Activated naive CD4-positive, alpha-beta T cell treated with anti-CD3 and anti-CD28 coated beads for 36 hours (primary cell): ENCODE measurements around the gene C16orf74. TPM values are rescaled to one million over a fixed set of nuclear protein-coding genes. Genes with fewer than 3 reads are reported as not detected.

Experiments
- CTCF ChIA-PET: fragments of 350-600 bp; sonication (Branson Sonifier 250); formaldehyde crosslinking; loops from one replicate; lab custom pipeline; 2021; ENCODE audit warnings: antibody characterized with exemption; lab: Charles Lee
- DNase-seq: peaks from one replicate; pipeline ENCODE4 v3.0.0-alpha.2; 2020
- H3K27ac Mint-ChIP-seq: one replicate; pipeline ENCODE4 v1.8.0; 2021; ENCODE audit warnings: mild to moderate bottlenecking, mixed read lengths
- H3K27me3 Mint-ChIP-seq: one replicate; pipeline ENCODE4 v1.8.0; 2021; ENCODE audit warnings: low read depth, mixed read lengths
- H3K36me3 Mint-ChIP-seq: one replicate; pipeline ENCODE4 v1.8.0; 2021; ENCODE audit warnings: low read depth, mixed read lengths
- H3K4me1 Mint-ChIP-seq: one replicate; pipeline ENCODE4 v1.8.0; 2021; ENCODE audit warnings: low read depth, mixed read lengths
- H3K4me3 Mint-ChIP-seq: one replicate; pipeline ENCODE4 v1.8.0; 2021; ENCODE audit warnings: mild to moderate bottlenecking, moderate library complexity, mixed read lengths
- H3K9me3 Mint-ChIP-seq: one replicate; pipeline ENCODE4 v1.8.0; 2021; ENCODE audit warnings: mixed read lengths
- intact Hi-C: fragments of 100-400 bp; cut with micrococcal nuclease; formaldehyde crosslinking; loops from one replicate; pipeline ENCODE4 v1.15.1; 2023
- total RNA-seq, 2 experiments: library from RNA; stranded (reverse); gene quantifications; one replicate each; pipeline ENCODE4 v1.2.3, GENCODE V29; 2021

C16orf74 gene
- total RNA-seq, 2 experiments from 2014 or later: 0.50 to 0.64 TPM

GRCh38 chr16:85734311-85735017 is 16.4 kb downstream of the C16orf74 start:
- Mint-ChIP-seq H3K27ac (no peak overlapping the region), H3K4me3 (no peak overlapping the region)

GRCh38 chr16:85733839-85734170 is 17.1 kb downstream of the C16orf74 start:
- Mint-ChIP-seq H3K4me3 (no peak overlapping the region), H3K36me3 (peaks cover 3% of the 10 kb centered on the region), H3K27ac (no peak overlapping the region), H3K27me3 (no peaks in the 10 kb centered on the region), H3K4me1 (peaks cover 26% of the 10 kb centered on the region), H3K9me3 (no peaks in the 10 kb centered on the region)
- intact Hi-C loops: loop anchor here (2.0 kb wide), 1 partner anchor 65 kb away; the partner anchor contains the start of genes COX4I1 and EMC8
- CTCF ChIA-PET: no interaction called here
- DNase-seq: no peak

More at GRCh38 chr16:85734311-85735017, 16.4 kb downstream of the C16orf74 start:
- DNase-seq: no peak
- H3K9me3 Mint-ChIP-seq: no peaks in the 10 kb centered on the region
- H3K4me1 Mint-ChIP-seq: peaks cover 26% of the 10 kb centered on the region
- CTCF ChIA-PET: no interaction called here
- no peaks in the 10 kb centered on the region for H3K27me3 Mint-ChIP-seq
- intact Hi-C loops: loop anchor here (2.0 kb wide), 1 partner anchor 64 kb away; the partner anchor contains the start of genes COX4I1 and EMC8
- H3K36me3 Mint-ChIP-seq: peaks cover 3% of the 10 kb centered on the region

- peaks cover 3% of the 10 kb centered on the region for H3K36me3 Mint-ChIP-seq
- intact Hi-C loops: no loop called here
- H3K4me1 Mint-ChIP-seq: peaks cover 26% of the 10 kb centered on the region
- no peak for DNase-seq
- H3K4me3 Mint-ChIP-seq: no peak overlapping the region
- no peaks in the 10 kb centered on the region for H3K9me3 Mint-ChIP-seq
- no peaks in the 10 kb centered on the region for H3K27me3 Mint-ChIP-seq
- CTCF ChIA-PET: no interaction called here
- no peak overlapping the region for H3K27ac Mint-ChIP-seq
Measured at GRCh38 chr16:85733155-85733838, 17.6 kb downstream of the C16orf74 start.

GRCh38 chr16:85731179-85731578 is 19.7 kb downstream of the C16orf74 start:
- DNase-seq: no peak
- Mint-ChIP-seq H3K27me3 (no peaks in the 10 kb centered on the region), H3K4me3 (no peak overlapping the region), H3K4me1 (peaks cover 26% of the 10 kb centered on the region), H3K9me3 (no peaks in the 10 kb centered on the region), H3K27ac (no peak overlapping the region), H3K36me3 (peaks cover 3% of the 10 kb centered on the region)
- intact Hi-C loops: no loop called here
- CTCF ChIA-PET: interaction anchor here (0.7 kb wide), 1 partner anchor 210 kb away, joined by 3 read pairs; no protein-coding TSS in a partner anchor

GRCh38 chr16:85730186-85730465 is 20.8 kb downstream of the C16orf74 start:
- CTCF ChIA-PET: interaction anchor here (1.1 kb wide), 1 partner anchor 13 kb away, joined by 4 read pairs; no protein-coding TSS in a partner anchor
- no peak for DNase-seq
- intact Hi-C loops: no loop called here
- no peaks in the 10 kb centered on the region for H3K9me3 Mint-ChIP-seq
- no peaks in the 10 kb centered on the region for H3K27me3 Mint-ChIP-seq
- H3K4me1 Mint-ChIP-seq: peaks cover 17% of the 10 kb centered on the region
- no peak overlapping the region for H3K4me3 Mint-ChIP-seq
- peaks cover 3% of the 10 kb centered on the region for H3K36me3 Mint-ChIP-seq
- no peak overlapping the region for H3K27ac Mint-ChIP-seq

- H3K4me1 Mint-ChIP-seq: peaks cover 12% of the 10 kb centered on the region
- peaks cover 3% of the 10 kb centered on the region for H3K36me3 Mint-ChIP-seq
- no peak overlapping the region for H3K4me3 Mint-ChIP-seq
- intact Hi-C loops: no loop called here
- no peaks in the 10 kb centered on the region for H3K9me3 Mint-ChIP-seq
- no peaks in the 10 kb centered on the region for H3K27me3 Mint-ChIP-seq
- DNase-seq: no peak
- CTCF ChIA-PET: interaction anchor here (1.1 kb wide), 1 partner anchor 12 kb away, joined by 4 read pairs; no protein-coding TSS in a partner anchor
- H3K27ac Mint-ChIP-seq: no peak overlapping the region
Measured at GRCh38 chr16:85729452-85730185, 21.3 kb downstream of the C16orf74 start.

- no peaks in the 10 kb centered on the region for H3K27me3 Mint-ChIP-seq
- peaks cover 6% of the 10 kb centered on the region for H3K4me1 Mint-ChIP-seq
- H3K36me3 Mint-ChIP-seq: peaks cover 3% of the 10 kb centered on the region
- no peak overlapping the region for H3K27ac Mint-ChIP-seq
- no peaks in the 10 kb centered on the region for H3K9me3 Mint-ChIP-seq
- no peak for DNase-seq
- no peak overlapping the region for H3K4me3 Mint-ChIP-seq
- CTCF ChIA-PET: no interaction called here
- intact Hi-C loops: no loop called here
Measured at GRCh38 chr16:85728879-85729278, 22.0 kb downstream of the C16orf74 start.

- Mint-ChIP-seq H3K27me3 (no peaks in the 10 kb centered on the region), H3K36me3 (no peaks in the 10 kb centered on the region), H3K27ac (no peak overlapping the region), H3K4me1 (no peaks in the 10 kb centered on the region), H3K4me3 (no peak overlapping the region), H3K9me3 (no peaks in the 10 kb centered on the region)
- no peak for DNase-seq
- CTCF ChIA-PET: no interaction called here
- intact Hi-C loops: no loop called here
Measured at GRCh38 chr16:85724936-85725335, 26.0 kb downstream of the C16orf74 start.

- no peaks in the 10 kb centered on the region for H3K27me3 Mint-ChIP-seq
- intact Hi-C loops: no loop called here
- H3K36me3 Mint-ChIP-seq: no peaks in the 10 kb centered on the region
- no peak overlapping the region for H3K27ac Mint-ChIP-seq
- no peaks in the 10 kb centered on the region for H3K9me3 Mint-ChIP-seq
- no peak overlapping the region for H3K4me3 Mint-ChIP-seq
- no peak for DNase-seq
- CTCF ChIA-PET: no interaction called here
- no peaks in the 10 kb centered on the region for H3K4me1 Mint-ChIP-seq
Measured at GRCh38 chr16:85724126-85724879, 26.6 kb downstream of the C16orf74 start.

GRCh38 chr16:85722128-85722893 is 28.6 kb downstream of the C16orf74 start:
- Mint-ChIP-seq H3K27me3 (peaks cover 5% of the 10 kb centered on the region), H3K36me3 (no peaks in the 10 kb centered on the region), H3K27ac (no peak overlapping the region), H3K4me1 (peaks cover 4% of the 10 kb centered on the region), H3K9me3 (no peaks in the 10 kb centered on the region), H3K4me3 (no peak overlapping the region)
- CTCF ChIA-PET: interaction anchor here (0.6 to 1.6 kb wide), 2 partner anchors 63 to 106 kb away, joined by 4 read pairs; no protein-coding TSS in a partner anchor
- intact Hi-C loops: no loop called here
- no peak for DNase-seq

GRCh38 chr16:85720302-85720637 is 30.6 kb downstream of the C16orf74 start:
- H3K36me3 Mint-ChIP-seq: no peaks in the 10 kb centered on the region
- no peak for DNase-seq
- peaks cover 11% of the 10 kb centered on the region for H3K4me1 Mint-ChIP-seq
- H3K4me3 Mint-ChIP-seq: no peak overlapping the region
- intact Hi-C loops: no loop called here
- H3K27ac Mint-ChIP-seq: no peak overlapping the region
- H3K27me3 Mint-ChIP-seq: peaks cover 5% of the 10 kb centered on the region
- H3K9me3 Mint-ChIP-seq: no peaks in the 10 kb centered on the region
- CTCF ChIA-PET: interaction anchor here (0.6 to 2.0 kb wide), 4 partner anchors 13 to 584 kb away, joined by 3 to 9 read pairs (median 4); no protein-coding TSS in a partner anchor
